Activated naive CD8-positive, alpha-beta T cell treated with anti-CD3 and anti-CD28 coated beads, Interleukin-2, amount 50 U/mL, for 16 hours (primary cell): ENCODE results near the gene GIMAP8.
"Not testable (repeated sequence)": the region's sequence is repeated elsewhere in the genome, so short reads cannot be mapped to it uniquely, and the experiment has no call there.

Experiments used
- DNase-seq: peaks from one replicate; pipeline ENCODE4 v3.0.0-alpha.2; 2020; ENCODE audit warnings: low read depth, low spot score

The GIMAP8 gene

GRCh38 chr7:150464962-150465361 is 14.5 kb downstream of the GIMAP8 start:
- DNase-seq = no peak

DNA sequence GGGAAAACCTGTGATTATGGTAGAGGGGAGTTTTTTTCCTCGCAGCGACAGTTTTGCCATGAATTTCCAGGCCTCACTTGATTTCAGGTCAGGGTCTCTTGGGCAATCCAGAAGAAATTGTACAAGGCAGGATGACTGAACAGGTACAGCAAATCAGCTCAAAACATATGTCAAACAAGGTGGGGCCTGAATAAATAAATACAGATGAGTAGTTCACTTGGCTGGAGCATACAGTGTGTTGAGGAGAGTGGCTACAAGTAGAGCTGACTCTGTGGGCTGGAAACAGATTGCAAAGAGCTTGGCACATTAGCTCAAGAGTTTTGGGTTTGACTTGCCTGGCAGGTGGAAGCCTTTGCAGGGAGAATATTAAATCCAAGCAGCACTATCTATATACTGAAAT is 15.0 kb downstream of the GIMAP8 start:
- DNase-seq = no peak

- no peak for DNase-seq
These were observed 16.0 kb downstream of the GIMAP8 start for GRCh38 chr7:150466477-150466876.

- no peak for DNase-seq
These were observed 17.8 kb downstream of the GIMAP8 start for GRCh38 chr7:150468241-150468640.

- DNase-seq = no peak
These were observed 21.5 kb downstream of the GIMAP8 start for GRCh38 chr7:150471886-150472285.

- no peak for DNase-seq
These were observed 23.5 kb downstream of the GIMAP8 start for GRCh38 chr7:150473902-150474301.

DNA sequence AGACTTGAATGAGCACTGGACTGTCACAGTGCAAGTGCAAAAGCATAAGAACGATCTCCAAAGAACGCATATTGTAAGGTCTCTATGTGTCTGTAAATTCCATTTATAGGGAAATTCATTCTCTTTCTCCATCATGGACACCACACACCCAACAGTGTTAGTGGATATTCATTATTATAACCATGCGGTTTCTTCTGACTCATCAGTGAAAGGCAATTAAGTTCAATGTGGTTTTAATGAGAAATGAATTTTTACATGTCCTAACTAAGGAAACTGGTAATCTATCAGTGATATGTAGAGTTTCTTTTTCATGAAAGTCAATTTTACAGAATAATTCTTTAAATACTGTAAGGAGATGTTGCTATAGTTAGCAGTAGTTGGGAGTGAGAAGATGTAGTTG is 25.9 kb downstream of the GIMAP8 start:
- DNase-seq = no peak

DNA sequence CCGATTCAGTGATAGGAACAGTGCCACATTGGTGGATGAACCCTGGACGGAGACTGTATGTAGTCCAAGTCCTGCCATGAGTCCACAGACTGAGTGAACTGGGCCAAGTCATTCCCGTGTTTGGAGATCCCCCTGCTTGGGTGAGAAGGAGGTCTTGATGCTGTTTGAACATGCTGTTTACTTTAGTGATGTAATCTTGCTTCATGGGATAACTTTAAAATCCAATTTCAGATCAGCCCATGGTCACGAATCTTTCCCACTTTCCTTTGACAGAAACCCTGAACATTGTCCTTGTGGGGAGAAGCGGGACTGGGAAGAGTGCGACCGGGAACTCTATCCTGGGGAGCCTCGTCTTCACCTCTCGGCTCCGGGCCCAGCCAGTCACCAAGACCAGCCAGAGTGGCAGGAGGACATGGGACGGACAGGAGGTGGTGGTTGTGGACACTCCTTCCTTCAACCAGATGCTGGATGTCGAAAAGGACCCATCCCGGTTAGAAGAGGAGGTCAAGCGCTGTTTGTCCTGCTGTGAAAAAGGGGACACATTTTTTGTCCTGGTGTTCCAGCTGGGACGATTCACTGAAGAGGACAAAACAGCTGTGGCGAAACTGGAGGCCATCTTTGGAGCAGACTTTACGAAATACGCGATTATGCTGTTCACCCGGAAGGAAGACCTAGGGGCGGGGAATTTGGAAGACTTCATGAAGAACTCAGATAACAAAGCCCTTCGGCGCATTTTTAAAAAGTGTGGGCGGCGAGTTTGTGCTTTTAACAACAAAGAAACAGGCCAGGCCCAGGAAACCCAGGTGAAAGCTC is 26.6 kb downstream of the GIMAP8 start:
- DNase-seq = no peak

DNA sequence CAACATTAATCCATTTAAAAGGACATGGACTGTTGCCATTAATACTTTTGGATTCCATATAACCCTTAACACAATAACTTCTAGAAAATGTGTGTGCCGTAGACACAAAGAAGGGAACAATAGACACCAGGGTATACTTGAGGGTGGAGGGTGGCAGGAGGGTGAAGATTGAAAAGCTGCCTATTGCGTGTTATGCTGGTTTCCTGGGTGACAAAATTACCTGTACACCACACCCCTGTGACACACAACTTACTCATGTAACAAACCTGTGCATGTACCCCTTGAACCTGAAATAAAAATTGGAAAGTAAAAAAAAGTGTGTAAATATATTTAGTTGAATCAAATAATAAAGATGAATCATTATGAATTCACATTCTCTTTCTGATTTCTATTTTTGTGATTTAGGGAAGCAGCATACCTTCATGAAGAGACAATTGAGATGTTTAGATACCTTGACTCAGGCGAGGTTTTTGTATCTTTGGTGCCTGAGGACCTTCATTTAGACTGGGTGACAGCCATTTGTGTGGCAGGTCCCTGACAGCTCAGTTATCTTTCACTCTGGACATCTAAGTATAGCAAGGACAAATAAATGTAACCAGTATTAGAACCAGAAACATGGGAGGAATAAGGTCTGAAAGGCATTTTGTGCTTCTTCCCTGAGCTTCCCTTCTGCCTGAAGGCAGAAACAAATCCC is 28.7 kb downstream of the GIMAP8 start:
- no peak for DNase-seq

DNA sequence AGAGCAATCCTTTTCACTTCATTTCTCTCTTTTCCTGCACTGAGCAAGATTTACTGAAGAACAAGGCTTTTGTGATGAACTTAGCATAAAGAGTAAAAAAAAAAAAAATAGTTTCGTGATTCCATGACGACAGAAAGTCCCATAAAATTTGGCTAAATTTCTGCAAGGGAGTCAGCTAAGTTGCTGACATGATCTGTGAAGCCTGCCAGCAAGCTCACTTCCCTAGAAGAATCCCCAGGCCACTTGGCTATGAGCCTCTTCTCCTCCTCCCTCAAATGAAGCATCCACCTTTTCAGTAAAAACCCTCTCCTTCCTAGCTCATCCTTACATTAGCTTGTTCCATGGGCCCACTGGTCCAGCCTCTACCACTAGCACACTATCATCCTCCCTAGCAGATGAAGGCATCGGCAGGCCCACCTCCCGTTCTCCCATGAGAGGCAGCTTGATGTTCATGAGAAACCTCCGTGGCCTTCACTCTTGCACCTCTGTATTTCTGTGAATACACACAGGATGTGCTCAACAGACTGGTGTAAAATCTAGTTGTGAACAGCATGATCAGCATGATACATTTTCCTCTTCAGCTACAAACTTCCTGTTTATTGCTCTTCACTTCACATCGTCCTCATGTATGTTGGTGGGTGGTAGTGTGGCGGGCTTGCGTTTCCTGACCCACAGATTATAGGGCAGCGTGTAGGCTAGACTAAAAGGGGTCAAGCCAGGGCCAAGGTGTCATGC is 30.9 kb downstream of the GIMAP8 start:
- DNase-seq = no peak

DNA sequence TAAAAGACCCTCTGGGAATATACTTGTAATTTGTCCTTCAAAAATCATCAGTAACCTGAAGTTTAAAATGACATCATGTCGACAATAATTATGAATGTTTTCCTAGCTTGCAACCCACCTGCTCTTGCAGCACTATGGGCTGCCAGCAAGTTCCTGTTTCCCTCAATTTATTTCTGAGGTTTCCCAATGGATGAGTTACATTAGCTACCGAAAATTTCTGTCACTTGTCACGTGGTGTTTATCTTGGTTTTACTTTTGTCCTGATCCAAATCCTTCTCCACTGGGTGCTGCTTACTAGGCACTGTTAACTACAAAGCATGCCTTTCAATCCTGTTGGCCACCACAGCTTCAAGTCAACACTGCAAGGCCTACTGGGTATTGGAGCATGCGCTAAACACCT is 31.5 kb downstream of the GIMAP8 start:
- no peak for DNase-seq

- not testable (repeated sequence) for DNase-seq
These were observed 33.1 kb downstream of the GIMAP8 start for GRCh38 chr7:150483514-150483913.

DNA sequence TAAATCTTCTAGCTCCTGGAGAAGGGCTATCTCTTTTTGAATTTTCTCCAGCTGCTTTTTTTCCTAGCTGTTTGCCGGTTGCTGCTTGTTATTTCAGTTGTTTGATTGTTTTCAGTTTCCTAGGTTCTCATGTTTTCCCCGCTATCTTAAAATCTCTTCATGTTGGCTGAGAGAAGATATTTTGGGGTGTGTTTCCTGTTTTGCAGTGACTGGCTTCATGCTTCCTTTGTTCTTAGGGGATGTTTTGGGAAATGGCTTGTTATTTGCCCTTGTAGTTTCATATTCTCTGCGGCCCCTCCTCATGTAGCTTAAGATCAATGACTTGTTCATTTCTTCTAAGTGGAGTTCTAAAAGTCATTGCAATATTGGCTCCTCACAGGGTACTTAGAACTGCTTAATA is 33.6 kb downstream of the GIMAP8 start:
- DNase-seq = not testable (repeated sequence)

- DNase-seq = no peak
These were observed 37.2 kb downstream of the GIMAP8 start for GRCh38 chr7:150487625-150488024.

- DNase-seq = no peak
These were observed 39.4 kb downstream of the GIMAP8 start for GRCh38 chr7:150489782-150490181.

GRCh38 chr7:150493442-150493841 is 43.0 kb downstream of the GIMAP8 start:
- not testable (repeated sequence) for DNase-seq

DNA sequence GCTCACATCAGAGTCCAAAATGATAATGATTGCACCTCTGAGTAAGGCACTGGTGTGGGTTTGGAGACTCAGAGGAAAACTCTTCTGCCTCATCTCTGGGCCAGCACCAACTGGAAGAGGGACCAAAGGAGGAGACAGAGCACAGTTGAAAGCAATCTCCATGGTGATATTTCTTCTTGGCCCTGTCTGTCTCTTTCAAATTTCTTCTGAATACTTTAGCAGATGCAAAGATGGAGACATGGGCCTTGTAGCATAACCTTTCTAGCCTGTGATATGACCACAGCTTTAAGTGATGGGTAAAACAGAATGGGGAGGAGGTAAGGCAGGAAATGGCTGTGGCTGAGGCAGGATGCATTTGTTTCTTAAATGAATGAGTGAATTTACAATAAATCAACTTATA is 52.1 kb downstream of the GIMAP8 start:
- no peak for DNase-seq

DNA sequence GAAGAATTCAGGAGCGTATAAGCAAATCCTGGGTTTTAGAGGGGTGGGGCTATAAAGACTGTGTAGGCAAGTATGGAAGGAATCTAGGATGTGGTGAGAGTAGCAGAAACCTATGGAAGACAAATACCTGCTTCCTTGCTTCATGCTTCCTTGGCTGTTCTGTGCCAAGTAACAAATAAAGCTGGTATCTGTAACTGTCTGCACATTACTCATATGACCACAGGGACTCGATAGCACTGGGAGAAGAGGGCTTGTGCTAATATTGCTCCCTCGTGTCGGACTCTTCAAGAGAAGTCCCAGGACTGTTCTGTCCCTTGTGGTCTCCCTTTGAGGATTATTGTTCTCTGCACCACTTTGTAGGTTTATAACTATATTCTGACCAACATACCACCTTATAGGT is 52.7 kb downstream of the GIMAP8 start:
- DNase-seq = no peak

- no peak for DNase-seq
These were observed 53.2 kb downstream of the GIMAP8 start for GRCh38 chr7:150503581-150503980.

- DNase-seq = no peak
These were observed 57.6 kb downstream of the GIMAP8 start for GRCh38 chr7:150507947-150508602.

DNA sequence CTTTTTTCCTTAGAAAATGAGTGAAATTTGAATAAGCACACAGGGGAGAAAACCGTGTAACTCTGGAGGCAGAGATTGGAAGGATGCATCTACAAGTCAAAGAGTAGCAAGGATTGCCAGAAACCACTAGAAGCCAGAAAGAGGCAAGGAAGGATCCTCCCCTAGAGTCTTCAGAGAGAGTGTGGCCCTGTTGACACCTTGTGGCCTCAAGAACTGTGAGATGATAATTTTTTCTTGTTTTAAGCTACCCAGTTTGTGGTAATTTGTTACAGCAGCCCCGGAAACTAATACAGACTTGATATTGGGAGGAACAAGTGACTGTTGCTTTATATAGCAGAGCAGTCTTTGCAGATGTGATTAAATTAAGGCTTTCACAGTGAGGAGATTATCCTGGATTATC is 60.6 kb downstream of the GIMAP8 start:
- DNase-seq = no peak

DNA sequence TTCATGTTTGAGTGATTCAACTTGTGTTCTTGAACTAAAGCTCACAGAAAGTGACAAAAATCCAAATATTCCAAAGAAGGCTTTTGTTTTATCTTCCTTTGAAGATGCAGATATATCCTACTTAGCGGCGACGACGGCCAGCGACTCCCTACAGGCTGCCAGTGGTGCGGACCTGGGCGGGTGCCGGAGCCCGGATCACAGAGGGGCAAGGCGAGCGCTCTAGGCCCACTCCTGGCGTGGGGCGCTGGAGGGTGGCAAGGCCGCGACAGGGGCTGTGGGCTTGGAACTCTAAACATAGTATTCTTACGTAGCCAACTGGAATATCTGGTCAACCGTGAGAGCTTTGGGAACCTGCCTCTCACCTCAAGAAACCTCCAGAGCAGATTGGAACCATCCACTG is 63.3 kb downstream of the GIMAP8 start:
- DNase-seq = no peak
